NT2/D1 (cell line): ENCODE data around the gene FRS3.

Experiments used
- SUZ12 ChIP-seq: IDR thresholded peaks from 2 replicates; pipeline ENCODE4 v1.6.1; 2011; ENCODE audit not compliant: insufficient read length, insufficient read depth; ENCODE audit errors: extremely low read depth
- YY1 ChIP-seq: IDR thresholded peaks from 2 replicates; pipeline ENCODE4 v1.6.1; 2011; ENCODE audit not compliant: insufficient read length, insufficient read depth
- ZNF274 ChIP-seq: IDR thresholded peaks from 2 replicates; pipeline ENCODE4 v1.6.1; 2011; ENCODE audit warnings: mild to moderate bottlenecking, low read depth, low read length

- TF ChIP-seq ZNF274 (no peak), YY1 (no peak), SUZ12 (no peak)
These were observed 19.8 kb upstream of the FRS3 start for GRCh38 chr6:41799559-41799911.
